NCI-H187 (cell line): ENCODE measurements around the gene IGLL5.

Source experiments
- DNase-seq, 2 experiments: peaks; one replicate each; lab custom pipeline; 2025; lab: John Stamatoyannopoulos, UW

The IGLL5 gene

GRCh38 chr22:22927196-22927887, 39.7 kb downstream of the IGLL5 start:
- no peak for DNase-seq

- DNase-seq = no peak
Observed at GRCh38 chr22:22927888-22928665, 40.5 kb downstream of the IGLL5 start.

- DNase-seq = no peak
Observed at GRCh38 chr22:22928666-22929380, 41.2 kb downstream of the IGLL5 start.

- DNase-seq = no peak
Observed at GRCh38 chr22:22929381-22930221, 42.0 kb downstream of the IGLL5 start.

GRCh38 chr22:22930222-22930497, 42.5 kb downstream of the IGLL5 start:
- DNase-seq = no peak

- DNase-seq = no peak
Observed at GRCh38 chr22:22930571-22931556, 43.2 kb downstream of the IGLL5 start.

- DNase-seq = no peak
Observed at GRCh38 chr22:22931557-22932270, 44.1 kb downstream of the IGLL5 start.

GRCh38 chr22:22932512-22932941, 44.9 kb downstream of the IGLL5 start:
- no peak for DNase-seq

GRCh38 chr22:22933100-22933806, 45.6 kb downstream of the IGLL5 start:
- DNase-seq = no peak

GRCh38 chr22:22933807-22934542, 46.4 kb downstream of the IGLL5 start:
- no peak for DNase-seq

- no peak for DNase-seq
Observed at GRCh38 chr22:22934543-22935055, 47.0 kb downstream of the IGLL5 start.

GRCh38 chr22:22935056-22935545, 47.5 kb downstream of the IGLL5 start:
- DNase-seq = no peak

- DNase-seq = no peak
Observed at GRCh38 chr22:22935546-22936157, 48.0 kb downstream of the IGLL5 start.

GRCh38 chr22:22936180-22936914, 48.7 kb downstream of the IGLL5 start:
- no peak for DNase-seq

- no peak for DNase-seq
Observed at GRCh38 chr22:22936915-22937656, 49.5 kb downstream of the IGLL5 start.

- DNase-seq = no peak
Observed at GRCh38 chr22:22937894-22938480, 50.4 kb downstream of the IGLL5 start.
